SK-N-MC (cell line): ENCODE data around the gene KIAA1217.

Experiments
- EZH2 ChIP-seq: fragments of 200-600 bp; sonication (generic); IDR thresholded peaks from one replicate; pipeline ENCODE4 v1.6.1; 2017; ENCODE audit warnings: antibody characterized with exemption
- POLR2AphosphoS5 ChIP-seq: IDR thresholded peaks from 2 replicates; pipeline ENCODE4 v1.6.1; 2012; ENCODE audit warnings: mild to moderate bottlenecking, low read depth, low read length, borderline replicate concordance

GRCh38 chr10:24367688-24368087 lies 158.8 kb downstream of the KIAA1217 start:
- TF ChIP-seq POLR2AphosphoS5: no peak
- no peak for TF ChIP-seq EZH2
